GM21515 (cell line): ENCODE data around the gene PCP4.

Experiments
- ATAC-seq: cut with Tn5 transposase; IDR thresholded peaks from one replicate; pipeline ENCODE4 v1.9.1; 2021; ENCODE audit not compliant: unreplicated experiment

Gene PCP4

DNA sequence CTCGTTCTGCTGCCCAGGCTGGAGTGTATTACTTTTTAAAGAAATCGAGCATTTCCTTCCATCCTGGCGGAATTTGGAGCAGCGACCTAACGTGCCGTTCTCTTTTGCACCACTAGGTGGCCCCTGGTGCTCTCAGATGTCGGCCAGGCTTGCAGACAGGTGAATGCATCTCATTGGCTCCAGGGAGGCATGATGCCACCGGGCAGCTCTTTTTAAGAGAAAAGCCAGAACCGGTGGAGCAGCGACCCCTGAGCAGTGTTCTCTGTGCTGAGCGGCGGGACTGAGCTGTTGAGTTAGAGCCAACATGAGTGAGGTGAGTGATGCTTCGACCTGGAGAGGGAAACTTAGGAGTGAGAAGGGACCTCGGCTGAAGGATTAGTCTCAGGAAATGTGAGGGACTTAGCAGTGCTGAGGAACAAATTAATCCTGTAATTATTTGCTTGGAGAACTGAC is at the start of gene PCP4:
Gene PCP4 (plus strand): TSS at position 241 of the 453 bp plus-strand sequence. CDS start 64 bp downstream, at position 305.
- ATAC-seq = no peak

DNA sequence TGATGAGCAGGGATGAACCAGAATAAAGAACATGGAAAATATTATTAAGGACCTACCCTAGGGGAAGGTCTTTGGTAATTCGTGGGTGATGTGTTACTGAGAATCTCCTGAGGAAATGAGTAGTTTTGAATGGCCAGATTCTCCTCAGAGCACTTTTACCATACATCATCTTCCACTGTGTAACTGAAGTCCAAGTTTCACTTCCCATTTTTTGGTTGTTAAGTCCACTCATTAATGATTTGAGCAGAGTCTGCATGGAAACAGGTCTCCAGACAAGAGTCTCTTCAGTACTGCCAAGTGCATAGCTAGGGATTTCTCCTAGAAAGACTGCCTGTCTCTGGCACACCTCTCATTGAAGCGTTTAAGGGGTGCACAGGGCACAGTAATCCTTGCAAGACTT is 48.7 kb upstream of the PCP4 start:
- no peak for ATAC-seq

- no peak for ATAC-seq
These were observed 45.2 kb upstream of the PCP4 start for GRCh38 chr21:39822042-39822441.

GRCh38 chr21:39825250-39825649 is 42.0 kb upstream of the PCP4 start:
- no peak for ATAC-seq

GRCh38 chr21:39834543-39834942 is 32.7 kb upstream of the PCP4 start:
- no peak for ATAC-seq

- no peak for ATAC-seq
These were observed 29.3 kb upstream of the PCP4 start for GRCh38 chr21:39837861-39838359.

DNA sequence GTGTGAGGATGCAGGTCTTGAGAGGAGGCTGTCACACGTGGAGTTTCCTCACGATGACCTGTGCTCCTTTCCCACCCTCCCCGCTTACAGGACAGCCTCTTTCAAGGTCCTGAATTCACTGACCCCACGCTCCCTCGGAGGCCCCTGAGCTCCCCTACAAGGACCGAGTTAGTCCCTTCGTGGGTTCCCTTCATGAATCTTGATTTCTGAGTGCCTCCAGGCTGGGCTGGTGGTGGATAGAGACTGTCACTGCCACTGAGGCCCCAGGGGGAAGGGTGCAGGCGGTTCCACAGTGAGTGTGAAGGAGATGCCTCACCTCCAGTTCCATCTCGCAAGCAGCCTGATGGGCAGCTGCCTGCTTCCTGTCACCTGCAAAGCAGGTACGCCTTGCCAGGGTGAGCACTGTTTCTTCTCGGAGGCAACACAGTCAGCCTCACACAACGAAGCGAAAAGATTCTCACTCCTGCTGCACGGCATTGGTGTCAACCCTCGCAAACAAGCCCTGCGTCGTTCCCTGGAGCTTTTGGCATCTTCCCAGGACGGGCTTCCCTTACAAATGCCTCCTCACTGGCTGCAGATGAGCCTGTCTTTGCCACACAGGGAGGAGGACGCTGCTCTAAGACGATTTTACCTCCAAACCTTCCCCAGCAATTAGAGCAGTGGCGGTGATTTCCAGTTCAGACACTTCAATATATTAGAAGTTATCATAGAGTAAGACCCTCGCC is 26.7 kb upstream of the PCP4 start:
- ATAC-seq = no peak

GRCh38 chr21:39842741-39843459 is 24.3 kb upstream of the PCP4 start:
- no peak for ATAC-seq

GRCh38 chr21:39843483-39843882 is 23.8 kb upstream of the PCP4 start:
- no peak for ATAC-seq

DNA sequence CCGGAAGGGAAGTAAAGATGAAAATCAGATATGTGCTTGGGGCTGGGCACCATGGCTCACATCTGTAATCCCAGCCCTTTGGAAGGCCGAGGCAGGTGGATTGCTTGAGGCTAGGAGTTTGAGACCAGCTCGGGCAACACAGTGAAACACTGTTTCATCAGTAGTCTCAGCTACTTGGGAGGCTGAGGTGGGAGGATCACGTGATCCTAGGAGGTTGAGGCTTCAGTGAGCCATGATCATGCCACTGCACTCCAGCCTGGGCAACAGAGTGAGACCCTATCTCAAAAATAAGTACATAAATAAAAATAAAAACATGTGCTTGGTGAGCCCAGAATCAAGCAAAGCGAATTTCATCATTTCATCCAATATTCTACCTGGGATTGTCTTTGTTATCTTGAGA is 23.3 kb upstream of the PCP4 start:
- ATAC-seq = no peak

DNA sequence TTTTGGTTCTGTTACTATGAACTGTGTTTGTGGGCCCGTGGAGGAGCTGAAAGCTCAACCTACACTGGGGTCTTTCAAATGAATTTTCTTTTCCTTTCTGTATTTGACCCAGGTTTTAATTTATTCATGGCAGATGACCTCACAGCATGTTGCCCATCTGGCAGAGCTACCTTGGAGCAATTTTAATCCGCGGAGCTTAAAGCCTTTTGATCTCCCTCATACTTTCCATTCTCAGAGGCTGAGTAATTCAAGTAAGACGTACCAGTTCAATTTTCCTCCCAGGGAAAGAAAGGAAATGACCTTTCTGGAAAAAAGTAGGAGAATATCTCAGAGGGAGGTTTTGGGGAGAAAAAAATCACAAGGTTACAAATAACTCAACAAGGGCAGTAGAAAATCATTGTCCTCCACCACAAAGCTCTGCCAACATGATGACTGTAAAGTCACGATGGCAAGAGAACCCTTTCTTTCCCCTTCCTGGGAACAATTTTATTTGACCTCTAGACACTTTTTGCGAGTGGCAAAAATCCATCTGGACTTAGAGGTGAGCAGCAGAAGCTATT is 21.6 kb upstream of the PCP4 start:
- no peak for ATAC-seq

- ATAC-seq = no peak
These were observed 19.4 kb upstream of the PCP4 start for GRCh38 chr21:39847877-39848276.

DNA sequence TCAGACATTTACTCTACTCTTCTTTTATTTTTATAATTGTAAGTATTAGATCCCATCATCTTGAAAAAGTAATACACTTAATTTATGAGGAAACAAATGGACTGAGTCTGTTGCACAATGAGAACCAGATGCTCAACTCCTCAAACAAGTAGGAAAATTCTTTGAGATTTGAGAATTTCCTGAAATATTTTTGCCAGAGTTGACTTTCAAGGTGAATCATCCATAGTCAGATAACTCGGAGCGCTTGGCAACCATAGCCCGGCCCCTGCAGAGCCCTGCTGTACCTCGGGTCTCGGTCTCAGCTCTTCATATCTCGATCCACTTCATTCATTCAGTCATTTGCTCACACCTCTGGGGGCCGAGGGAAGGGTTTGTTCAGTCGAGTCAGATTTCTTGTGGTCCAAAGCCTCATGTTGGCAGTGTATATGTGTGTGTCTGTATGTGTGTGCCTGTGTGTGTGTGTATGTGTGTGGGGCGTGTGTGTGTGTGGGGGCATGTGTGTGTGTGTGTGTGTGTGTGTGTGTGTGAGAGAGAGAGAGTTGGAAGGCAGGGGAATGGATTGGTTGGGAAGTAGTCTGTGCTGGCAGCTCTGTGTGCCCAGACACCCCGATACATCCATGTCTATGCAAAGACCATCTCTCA is 18.1 kb upstream of the PCP4 start:
- ATAC-seq = no peak

DNA sequence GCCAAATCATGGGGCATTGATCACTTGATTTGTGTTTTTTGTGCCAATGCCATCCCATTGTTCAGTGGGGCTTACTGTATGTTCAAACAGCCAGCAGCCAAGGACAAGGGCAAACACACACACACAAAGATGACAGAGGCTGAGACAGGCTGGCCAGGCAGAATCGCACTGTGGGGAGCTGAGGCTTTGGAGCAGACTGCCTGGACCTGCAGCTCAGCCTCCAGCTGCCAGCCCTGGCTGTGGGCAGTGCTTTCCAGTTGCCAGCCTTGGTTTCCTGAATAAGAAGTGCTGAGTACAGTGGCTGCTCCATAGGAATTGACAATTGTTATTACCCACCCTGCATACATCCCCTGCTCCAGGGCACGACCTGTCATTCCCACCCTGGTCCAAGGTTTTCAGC is 16.9 kb upstream of the PCP4 start:
- ATAC-seq = no peak

DNA sequence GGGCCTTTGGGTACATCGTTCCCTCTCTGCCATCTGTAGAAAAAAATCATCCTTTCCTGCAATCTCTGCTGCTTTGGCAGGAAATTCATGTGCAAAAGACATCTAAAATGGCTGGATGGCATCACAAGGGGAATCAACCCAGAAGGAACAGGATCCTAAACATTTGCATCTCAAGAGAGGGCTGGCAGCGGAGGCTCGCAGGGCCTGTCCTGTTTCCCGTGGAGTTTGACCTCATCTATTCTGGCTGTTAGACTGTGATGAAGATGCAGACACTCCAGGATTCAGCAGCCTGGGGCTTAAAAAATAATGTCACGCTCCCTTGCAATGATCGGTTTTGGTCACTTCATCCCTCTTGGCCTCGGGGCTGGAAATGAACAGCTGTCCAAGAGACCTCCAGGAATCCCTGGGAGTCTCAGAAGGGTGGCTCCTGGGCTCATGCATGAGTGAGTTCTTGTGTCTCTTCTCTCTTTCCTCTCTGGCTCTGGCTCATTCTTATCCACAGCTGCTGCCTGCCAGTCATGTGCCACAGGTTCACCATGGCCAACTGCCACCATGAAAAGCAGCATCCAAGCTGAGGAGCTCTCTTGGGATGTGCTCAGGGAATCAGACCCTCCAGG is 16.1 kb upstream of the PCP4 start:
- no peak for ATAC-seq

DNA sequence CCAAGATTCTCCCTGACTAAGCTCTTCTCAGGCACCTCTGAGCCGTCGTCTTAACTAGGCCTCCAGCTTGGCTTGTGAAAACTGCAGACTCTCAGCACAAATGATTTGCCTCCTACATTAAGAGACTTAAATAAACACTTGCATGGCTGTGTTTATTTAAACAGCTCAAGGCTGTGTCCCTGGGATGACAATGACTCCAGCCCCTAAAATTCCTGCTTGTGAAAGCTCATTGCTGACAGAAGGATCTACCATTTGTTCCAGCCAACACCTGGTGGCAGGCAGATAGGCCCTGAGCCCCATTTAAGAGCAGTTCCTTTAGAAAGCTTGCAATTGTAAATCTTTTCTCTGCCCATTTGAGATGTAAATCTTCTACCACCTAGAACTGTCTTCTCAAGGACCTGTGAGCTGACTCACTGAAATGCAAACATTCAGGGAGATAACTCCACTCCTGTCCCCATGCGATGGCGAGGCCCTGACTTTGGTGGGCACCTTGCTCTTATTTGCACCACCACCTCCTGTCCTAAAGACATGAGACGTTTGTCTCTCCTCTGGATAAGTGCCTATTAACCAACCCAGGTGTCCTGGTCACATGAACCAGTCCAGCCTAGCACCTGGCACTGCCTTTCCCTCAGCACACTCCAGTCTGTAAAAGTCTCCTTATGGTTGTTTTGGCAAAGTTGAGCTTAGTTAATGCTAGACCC is 15.1 kb upstream of the PCP4 start:
- ATAC-seq = no peak

DNA sequence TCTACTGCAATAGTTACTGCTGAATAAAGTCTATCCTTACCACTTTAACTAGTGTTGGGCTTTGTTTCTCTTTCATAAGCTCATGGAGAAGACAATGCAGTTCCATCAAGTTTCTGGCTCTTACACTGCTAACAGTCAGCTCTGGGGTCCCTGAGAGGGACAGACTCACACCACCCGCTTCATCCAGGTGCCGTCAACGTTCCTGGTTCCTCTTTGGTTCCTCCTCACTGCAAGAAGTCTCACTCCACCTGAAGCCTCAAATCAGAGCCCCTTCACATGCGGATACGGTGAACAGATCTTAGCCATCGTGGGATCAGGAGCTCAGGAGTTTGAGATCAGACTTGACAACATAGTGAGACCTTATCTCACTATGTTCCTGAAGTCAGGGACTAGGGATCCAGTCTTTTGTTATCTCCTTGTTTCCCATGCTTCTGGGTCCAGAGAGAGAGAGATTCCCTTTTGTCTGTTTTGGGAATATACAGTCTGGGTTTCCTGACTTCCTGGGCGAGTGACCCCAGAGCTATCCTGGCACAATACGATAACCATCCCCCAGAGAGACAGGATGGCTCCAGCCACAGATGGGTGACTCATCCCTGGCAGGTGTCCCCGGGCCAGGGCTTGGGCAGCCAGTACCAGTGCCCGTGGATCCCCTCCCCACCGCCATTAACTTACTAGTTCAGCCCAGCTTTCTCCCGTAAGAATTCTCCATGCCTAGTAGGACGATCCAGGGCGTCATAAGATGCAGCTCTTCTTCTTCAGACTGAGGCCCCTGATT is 14.3 kb upstream of the PCP4 start:
- ATAC-seq = no peak

- no peak for ATAC-seq
These were observed 12.7 kb upstream of the PCP4 start for GRCh38 chr21:39854572-39854971.

DNA sequence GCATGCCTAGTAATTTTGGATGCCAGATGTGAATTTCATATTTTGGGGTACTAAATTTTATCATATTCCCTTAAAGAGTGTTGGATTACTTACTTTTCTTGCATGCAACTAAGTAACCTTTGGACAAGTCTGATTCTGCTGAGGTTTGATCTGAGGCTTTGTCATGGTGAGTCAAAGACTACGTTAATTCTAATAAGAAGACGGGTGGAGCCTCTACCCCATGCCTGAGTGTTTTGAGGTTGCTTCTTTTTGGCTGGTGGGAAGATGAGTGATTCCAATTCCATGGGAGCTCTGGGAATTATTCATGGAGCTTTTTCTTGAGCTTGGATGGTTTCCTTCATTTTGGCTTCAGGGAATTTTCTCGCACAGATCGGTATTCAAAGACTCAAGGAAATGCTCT is 11.6 kb upstream of the PCP4 start:
- ATAC-seq = no peak

DNA sequence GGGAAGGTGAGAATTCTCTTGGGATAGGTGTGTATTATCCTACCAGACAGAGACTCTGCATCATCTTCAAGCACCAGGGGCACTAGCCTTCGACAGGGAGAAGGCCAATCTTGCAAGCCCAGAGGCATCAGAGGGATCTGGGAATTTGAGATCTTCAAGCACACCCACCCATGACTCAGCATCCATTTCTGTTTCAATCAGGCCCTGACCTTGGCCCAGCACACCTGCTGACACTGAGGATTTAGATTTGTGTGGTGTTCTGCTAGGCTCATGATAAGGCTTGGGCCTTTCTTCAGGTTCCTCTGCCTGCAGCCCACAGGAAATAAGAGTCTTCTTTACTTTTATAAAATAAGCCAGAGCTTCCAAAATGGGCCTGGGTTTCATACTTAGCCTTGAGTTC is 6.6 kb upstream of the PCP4 start:
- no peak for ATAC-seq
